ENCODE measurements around the gene ZACN. TPM values are rescaled to one million over a fixed set of nuclear protein-coding genes. Genes with fewer than 3 reads are reported as not detected.
A peak's percentile ranks its signal among the peaks of the same experiment; 100 is the strongest.

ZACN gene
- polyA plus RNA-seq, 3 donors, result 0.09 TPM; not detected in 2

- Mint-ChIP-seq H3K27me3 (ENCODE audit: low read depth in 3 of 3) (no peaks in the 10 kb centered on the region), H3K36me3 (peaks cover 78 to 96% of the 10 kb centered on the region in 2 donors), H3K4me3 (no peak overlapping the region), H3K9me3 (peaks cover 0 to 4% (median 0%) of the 10 kb centered on the region in 7 donors), H3K27ac (peak overlapping the region in 1 of 7 donors; percentile 18), H3K4me1 (peaks cover 28% of the 10 kb centered on the region)
- Histone ChIP-seq H4K20me1 (ENCODE audit: insufficient read depth, low read length) (peaks cover 50% of the 10 kb centered on the region), H3K27ac (ENCODE audit: low read depth in 1 of 2, low read length in 2 of 2) (no peak overlapping the region), H3K4me1 (ENCODE audit: control insufficient read depth in 1 of 2, insufficient read depth in 2 of 2, low read length in 2 of 2) (peaks cover 27 to 28% of the 10 kb centered on the region in 2 donors), H2AFZ (ENCODE audit: insufficient read depth, low read depth, low read length, poor library complexity, severe bottlenecking) (no peak overlapping the region), H3K4me2 (replicated peaks; ENCODE audit: extremely low read depth, low read length, poor library complexity, severe bottlenecking) (no peak overlapping the region), H3K79me2 (ENCODE audit: insufficient read depth, low read length) (peaks cover 9% of the 10 kb centered on the region), H3K36me3 (replicated peaks in 1 of 2; ENCODE audit: control insufficient read depth in 1 of 2, insufficient read depth in 2 of 2, low read length in 2 of 2) (peaks cover 74 to 96% of the 10 kb centered on the region in 2 donors), H3K9ac (ENCODE audit: insufficient read depth, low read length, poor library complexity, severe bottlenecking) (no peak overlapping the region), H3K9me3 (replicated peaks in 1 of 2; ENCODE audit: control insufficient read depth in 1 of 2, insufficient read depth in 1 of 2, low read length in 2 of 2) (no peaks in the 10 kb centered on the region), H3K27me3 (ENCODE audit: control insufficient read depth in 2 of 2, insufficient read depth in 2 of 2, low read length in 2 of 2) (no peaks in the 10 kb centered on the region), H3K4me3 (replicated peaks in 1 of 3; ENCODE audit: low read depth in 2 of 3, low read length in 3 of 3) (no peak overlapping the region)
- WGBS (ENCODE audit: insufficient coverage), result 94% methylated on average over 2 of the region's 3 CpGs
- TF ChIP-seq CTCF (IDR thresholded peaks at IDR 0.05), result no peak
- DNase-seq, result no peak
- intact Hi-C loops (cut with micrococcal nuclease), result no loop called here
These were observed 29.7 kb upstream of the ZACN start for GRCh38 chr17:76049239-76049638.

- Mint-ChIP-seq H3K4me1 (peaks cover 28% of the 10 kb centered on the region), H3K27ac (peak overlapping the region in 3 of 7 donors; percentile 5 to 43 (median 38)), H3K4me3 (no peak overlapping the region), H3K36me3 (peaks cover 72 to 95% of the 10 kb centered on the region in 2 donors), H3K9me3 (peaks cover 0 to 4% (median 0%) of the 10 kb centered on the region in 7 donors), H3K27me3 (ENCODE audit: low read depth in 3 of 3) (no peaks in the 10 kb centered on the region)
- no peak overlapping the region for H2AFZ ChIP-seq (ENCODE audit: insufficient read depth, low read depth, low read length, poor library complexity, severe bottlenecking)
- no peak for TF ChIP-seq CTCF (IDR thresholded peaks at IDR 0.05)
- no peaks in the 10 kb centered on the region for H3K27me3 ChIP-seq (ENCODE audit: control insufficient read depth in 2 of 2, insufficient read depth in 2 of 2, low read length in 2 of 2)
- H3K9ac ChIP-seq (ENCODE audit: insufficient read depth, low read length, poor library complexity, severe bottlenecking), result no peak overlapping the region
- H3K36me3 ChIP-seq (replicated peaks in 1 of 2; ENCODE audit: control insufficient read depth in 1 of 2, insufficient read depth in 2 of 2, low read length in 2 of 2), result peaks cover 68 to 96% of the 10 kb centered on the region in 2 donors
- 75% methylated on average over 14 of the region's 15 CpGs for WGBS (ENCODE audit: insufficient coverage)
- H3K27ac ChIP-seq (ENCODE audit: low read depth in 1 of 2, low read length in 2 of 2), result peak overlapping the region in 1 of 2 donors; percentile 26
- H3K9me3 ChIP-seq (replicated peaks in 1 of 2; ENCODE audit: control insufficient read depth in 1 of 2, insufficient read depth in 1 of 2, low read length in 2 of 2), result no peaks in the 10 kb centered on the region
- H4K20me1 ChIP-seq (ENCODE audit: insufficient read depth, low read length), result peaks cover 50% of the 10 kb centered on the region
- H3K4me3 ChIP-seq (replicated peaks in 1 of 3; ENCODE audit: low read depth in 2 of 3, low read length in 3 of 3), result no peak overlapping the region
- peaks cover 9% of the 10 kb centered on the region for H3K79me2 ChIP-seq (ENCODE audit: insufficient read depth, low read length)
- no peak overlapping the region for H3K4me2 ChIP-seq (replicated peaks; ENCODE audit: extremely low read depth, low read length, poor library complexity, severe bottlenecking)
- peaks cover 27 to 28% of the 10 kb centered on the region in 2 donors for H3K4me1 ChIP-seq (ENCODE audit: control insufficient read depth in 1 of 2, insufficient read depth in 2 of 2, low read length in 2 of 2)
- intact Hi-C loops (cut with micrococcal nuclease), result no loop called here
- no peak for DNase-seq
These were observed 29.0 kb upstream of the ZACN start for GRCh38 chr17:76049836-76050537.
